H9 (cell line): ENCODE results near the gene TAS2R30. TPM values are rescaled to one million over a fixed set of nuclear protein-coding genes. Genes with fewer than 3 reads are reported as not detected.

Experiments
- DNase-seq: peaks from one replicate; pipeline ENCODE4 v3.0.0-alpha.2; 2017
- H2AFZ ChIP-seq: one replicate; pipeline ENCODE4 v1.6.1; 2013; ENCODE audit warnings: mild to moderate bottlenecking, low read length, control low read depth, moderate library complexity
- H2AK5ac ChIP-seq: 2 replicates; pipeline ENCODE4 v1.6.1; 2013; ENCODE audit warnings: low read length, control low read depth, mixed read lengths; ENCODE audit not compliant: insufficient read length
- H2BK120ac ChIP-seq: one replicate; pipeline ENCODE4 v1.6.1; 2013; ENCODE audit warnings: low read depth, mild to moderate bottlenecking, low read length, control low read depth, inconsistent platforms; ENCODE audit not compliant: poor library complexity, severe bottlenecking
- H2BK12ac ChIP-seq: 2 replicates; pipeline ENCODE4 v1.6.1; 2013; ENCODE audit warnings: low read length, control low read depth, mixed read lengths, low read depth; ENCODE audit not compliant: insufficient read length
- H2BK15ac ChIP-seq: 2 replicates; pipeline ENCODE4 v1.6.1; 2013; ENCODE audit warnings: low read depth, low read length, control low read depth
- H2BK20ac ChIP-seq: one replicate; pipeline ENCODE4 v1.6.1; 2013; ENCODE audit warnings: low read depth, mild to moderate bottlenecking, low read length, control low read depth, inconsistent platforms; ENCODE audit not compliant: poor library complexity, severe bottlenecking
- H2BK5ac ChIP-seq: 2 replicates; pipeline ENCODE4 v1.6.1; 2013; ENCODE audit warnings: low read length, control low read depth, mixed read lengths; ENCODE audit not compliant: insufficient read length
- H3K14ac ChIP-seq: 2 replicates; pipeline ENCODE4 v1.6.1; 2013; ENCODE audit warnings: low read length, control low read depth; ENCODE audit not compliant: insufficient read depth
- H3K18ac ChIP-seq: 2 replicates; pipeline ENCODE4 v1.6.1; 2013; ENCODE audit warnings: low read depth, mild to moderate bottlenecking, mixed read lengths, low read length, control low read depth; ENCODE audit not compliant: insufficient read length
- H3K23ac ChIP-seq: 2 replicates; pipeline ENCODE4 v1.6.1; 2013; ENCODE audit warnings: low read length, control low read depth, mixed read lengths, low read depth; ENCODE audit not compliant: insufficient read length
- H3K23me2 ChIP-seq: 2 replicates; pipeline ENCODE4 v1.6.1; 2013; ENCODE audit warnings: low read depth, mild to moderate bottlenecking, mixed read lengths, low read length, control low read depth; ENCODE audit not compliant: insufficient read length, poor library complexity, severe bottlenecking
- H3K27ac ChIP-seq: 2 replicates; pipeline ENCODE4 v1.5.1; 2013; ENCODE audit warnings: low read length, control low read depth, mixed read lengths, low read depth; ENCODE audit not compliant: insufficient read length
- H3K27me3 ChIP-seq: 2 replicates; pipeline ENCODE4 v1.6.1; 2013; ENCODE audit warnings: low read length, control low read depth, inconsistent platforms; ENCODE audit not compliant: insufficient read depth
- H3K4ac ChIP-seq: 2 replicates; pipeline ENCODE4 v1.6.1; 2013; ENCODE audit warnings: low read depth, mild to moderate bottlenecking, control low read depth, inconsistent platforms, low read length, moderate library complexity
- H3K4me1 ChIP-seq: 2 replicates; pipeline ENCODE4 v1.6.1; 2013; ENCODE audit warnings: low read length, control low read depth, inconsistent platforms; ENCODE audit not compliant: insufficient read depth
- H3K4me2 ChIP-seq: 2 replicates; pipeline ENCODE4 v1.6.1; 2013; ENCODE audit warnings: low read length, control low read depth, mixed read lengths; ENCODE audit not compliant: insufficient read length, insufficient read depth
- H3K56ac ChIP-seq: 2 replicates; pipeline ENCODE4 v1.6.1; 2013; ENCODE audit warnings: low read depth, mild to moderate bottlenecking, mixed read lengths, low read length, control low read depth; ENCODE audit not compliant: insufficient read length
- H3K79me1 ChIP-seq: 2 replicates; pipeline ENCODE4 v1.6.1; 2013; ENCODE audit warnings: low read depth, mild to moderate bottlenecking, moderate library complexity, low read length, control low read depth, inconsistent platforms; ENCODE audit not compliant: insufficient read depth, poor library complexity, severe bottlenecking
- H3K79me2 ChIP-seq: 2 replicates; pipeline ENCODE4 v1.6.1; 2013; ENCODE audit warnings: low read length, control low read depth, inconsistent platforms; ENCODE audit not compliant: insufficient read depth
- H3K9ac ChIP-seq: 2 replicates; pipeline ENCODE4 v1.6.1; 2013; ENCODE audit warnings: low read length, control low read depth, mixed read lengths; ENCODE audit not compliant: insufficient read length; ENCODE audit errors: extremely low read depth
- H3K9me3 ChIP-seq: one replicate; pipeline ENCODE4 v1.6.1; 2013; ENCODE audit warnings: low read depth, low read length, inconsistent platforms; ENCODE audit not compliant: control insufficient read depth
- H3T11ph ChIP-seq: one replicate; pipeline ENCODE4 v1.6.1; 2013; ENCODE audit warnings: mild to moderate bottlenecking, low read length, control low read depth, inconsistent platforms
- H4K20me1 ChIP-seq: one replicate; pipeline ENCODE4 v1.6.1; 2013; ENCODE audit not compliant: control insufficient read depth, insufficient read length, insufficient read depth
- H4K5ac ChIP-seq: 2 replicates; pipeline ENCODE4 v1.6.1; 2013; ENCODE audit warnings: low read depth, mild to moderate bottlenecking, mixed read lengths, low read length, control low read depth; ENCODE audit not compliant: insufficient read length
- H4K8ac ChIP-seq: replicated peaks from 2 replicates; pipeline ENCODE4 v1.6.1; 2013; ENCODE audit warnings: low read length, control low read depth, mixed read lengths, low read depth; ENCODE audit not compliant: insufficient read length
- H4K91ac ChIP-seq: 2 replicates; pipeline ENCODE4 v1.6.1; 2013; ENCODE audit warnings: low read depth, mild to moderate bottlenecking, moderate library complexity, mixed read lengths, low read length, control low read depth; ENCODE audit not compliant: insufficient read length
- H3K27ac Mint-ChIP-seq, 3 experiments: 2 replicates in 2 of 3; 3 replicates in 1 of 3; pipeline ENCODE4 v1.8.0; 2020 to 2021; ENCODE audit warnings: mixed read lengths in 3 of 3, mild to moderate bottlenecking in 1 of 3, moderate library complexity in 1 of 3
- H3K27me3 Mint-ChIP-seq: 2 replicates; pipeline ENCODE4 v1.8.0; 2021; ENCODE audit warnings: low read depth, mild to moderate bottlenecking, moderate library complexity, mixed read lengths
- H3K36me3 Mint-ChIP-seq, 3 experiments: 2 replicates in 2 of 3; 3 replicates in 1 of 3; pipeline ENCODE4 v1.8.0; 2020 to 2021; ENCODE audit warnings: low read depth in 3 of 3, mixed read lengths in 3 of 3; ENCODE audit not compliant: insufficient read depth in 1 of 3
- H3K4me1 Mint-ChIP-seq, 2 experiments: 2 replicates each; pipeline ENCODE4 v1.8.0; 2020; ENCODE audit warnings: mixed read lengths in 2 of 2
- H3K4me3 Mint-ChIP-seq, 2 experiments: 2 replicates in 1 of 2; 3 replicates in 1 of 2; pipeline ENCODE4 v1.8.0; 2020 to 2021; ENCODE audit warnings: mild to moderate bottlenecking in 2 of 2, mixed read lengths in 2 of 2, moderate library complexity in 1 of 2
- H3K9me3 Mint-ChIP-seq, 2 experiments: 2 replicates in 1 of 2; 3 replicates in 1 of 2; pipeline ENCODE4 v1.8.0; 2020; ENCODE audit warnings: mild to moderate bottlenecking in 2 of 2, mixed read lengths in 2 of 2, moderate library complexity in 1 of 2
- WGBS: extraction: QIAGEN DNeasy Blood & Tissue Kit; methylation state at CpG from one replicate; pipeline ENCODE4 v1.1.7; 2013; ENCODE audit warnings: missing lambda C conversion rate, low lambda C conversion rate, mixed read lengths; ENCODE audit not compliant: insufficient read length; ENCODE audit errors: extremely low coverage; 5-methylcytosine and 5-hydroxymethylcytosine counted together
- total RNA-seq: library from RNA; stranded (reverse); gene quantifications from 2 replicates; pipeline ENCODE4 v1.2.1, GENCODE V29; 2021
- TF ChIP-seq, protein P1 (sequence below): fragments of 200-600 bp; sonication (generic); conservative IDR thresholded peaks from 3 replicates; pipeline ENCODE4 v1.8.0; 2021; ENCODE audit warnings: antibody characterized with exemption, mild to moderate bottlenecking

Gene TAS2R30
- total RNA-seq, 1 experiment from 2014 or later = 2.0 TPM

DNA sequence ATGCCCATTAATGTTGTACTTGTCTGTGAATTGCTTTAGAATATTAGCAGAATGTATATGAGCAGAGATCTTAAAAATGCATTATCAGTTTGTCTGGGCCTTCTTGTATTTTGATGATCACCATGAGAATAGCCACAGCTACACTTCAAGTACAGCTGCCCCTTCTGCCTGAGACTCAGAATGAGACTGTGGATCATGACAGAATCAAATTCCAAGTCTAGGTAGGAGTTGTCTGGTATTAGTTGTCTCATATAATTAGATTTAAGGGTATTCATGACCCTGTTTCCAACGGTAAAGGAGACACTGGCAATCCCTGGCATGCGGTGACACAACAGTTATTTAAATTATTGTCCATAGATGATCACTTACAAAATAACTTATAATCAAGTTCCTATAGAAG, 18.3 kb upstream of the TAS2R30 start:
- Histone ChIP-seq H3K56ac (no peak overlapping the region), H2BK5ac (no peak overlapping the region), H3T11ph (no peak overlapping the region), H2AK5ac (no peak overlapping the region), H3K4me2 (no peak overlapping the region), H2BK12ac (no peak overlapping the region), H2BK20ac (no peak overlapping the region), H4K8ac (no peak overlapping the region), H3K79me1 (peaks cover 2% of the 10 kb centered on the region), H3K27ac (peak overlapping the region; percentile 17), H3K14ac (no peak overlapping the region), H3K18ac (no peak overlapping the region), H3K79me2 (peaks cover 9% of the 10 kb centered on the region), H3K4ac (no peak overlapping the region), H3K9me3 (no peaks in the 10 kb centered on the region), H2BK15ac (no peak overlapping the region), H3K9ac (no peak overlapping the region), H4K91ac (no peak overlapping the region), H3K23ac (no peak overlapping the region), H3K4me1 (no peaks in the 10 kb centered on the region), H2AFZ (no peak overlapping the region), H3K27me3 (no peaks in the 10 kb centered on the region), H3K23me2 (no peaks in the 10 kb centered on the region), H2BK120ac (no peak overlapping the region), H4K5ac (no peak overlapping the region), H4K20me1 (no peaks in the 10 kb centered on the region)
- H3K27ac Mint-ChIP-seq = no peak overlapping the region
- no CpG with 5 or more reads among the region's 2 CpGs for WGBS
- H3K4me3 Mint-ChIP-seq = no peak overlapping the region
- H3K9me3 Mint-ChIP-seq = peaks cover 27 to 28% of the 10 kb centered on the region in 2 experiments
- DNase-seq = no peak
- TF ChIP-seq, protein P1, sequence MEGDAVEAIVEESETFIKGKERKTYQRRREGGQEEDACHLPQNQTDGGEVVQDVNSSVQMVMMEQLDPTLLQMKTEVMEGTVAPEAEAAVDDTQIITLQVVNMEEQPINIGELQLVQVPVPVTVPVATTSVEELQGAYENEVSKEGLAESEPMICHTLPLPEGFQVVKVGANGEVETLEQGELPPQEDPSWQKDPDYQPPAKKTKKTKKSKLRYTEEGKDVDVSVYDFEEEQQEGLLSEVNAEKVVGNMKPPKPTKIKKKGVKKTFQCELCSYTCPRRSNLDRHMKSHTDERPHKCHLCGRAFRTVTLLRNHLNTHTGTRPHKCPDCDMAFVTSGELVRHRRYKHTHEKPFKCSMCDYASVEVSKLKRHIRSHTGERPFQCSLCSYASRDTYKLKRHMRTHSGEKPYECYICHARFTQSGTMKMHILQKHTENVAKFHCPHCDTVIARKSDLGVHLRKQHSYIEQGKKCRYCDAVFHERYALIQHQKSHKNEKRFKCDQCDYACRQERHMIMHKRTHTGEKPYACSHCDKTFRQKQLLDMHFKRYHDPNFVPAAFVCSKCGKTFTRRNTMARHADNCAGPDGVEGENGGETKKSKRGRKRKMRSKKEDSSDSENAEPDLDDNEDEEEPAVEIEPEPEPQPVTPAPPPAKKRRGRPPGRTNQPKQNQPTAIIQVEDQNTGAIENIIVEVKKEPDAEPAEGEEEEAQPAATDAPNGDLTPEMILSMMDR = no peak
- H3K4me1 Mint-ChIP-seq = peaks cover 22 to 29% of the 10 kb centered on the region in 2 experiments
- H3K27me3 Mint-ChIP-seq = no peaks in the 10 kb centered on the region
- H3K36me3 Mint-ChIP-seq = peaks cover 16 to 42% (median 41%) of the 10 kb centered on the region in 3 experiments
